GM20000 (cell line): ENCODE data around the gene TMEM164.
A peak's percentile ranks its signal among the peaks of the same experiment; 100 is the strongest.

Experiments
- DNase-seq: peaks from one replicate; pipeline ENCODE4 v3.0.0; 2012; ENCODE audit warnings: low spot score
- TF ChIP-seq, protein P1 (sequence below): IDR thresholded peaks from 2 replicates; pipeline ENCODE4 v1.5.1; 2012; ENCODE audit warnings: mild to moderate bottlenecking, control low read depth; ENCODE audit errors: extremely low read depth, missing control alignments

Gene TMEM164

DNA sequence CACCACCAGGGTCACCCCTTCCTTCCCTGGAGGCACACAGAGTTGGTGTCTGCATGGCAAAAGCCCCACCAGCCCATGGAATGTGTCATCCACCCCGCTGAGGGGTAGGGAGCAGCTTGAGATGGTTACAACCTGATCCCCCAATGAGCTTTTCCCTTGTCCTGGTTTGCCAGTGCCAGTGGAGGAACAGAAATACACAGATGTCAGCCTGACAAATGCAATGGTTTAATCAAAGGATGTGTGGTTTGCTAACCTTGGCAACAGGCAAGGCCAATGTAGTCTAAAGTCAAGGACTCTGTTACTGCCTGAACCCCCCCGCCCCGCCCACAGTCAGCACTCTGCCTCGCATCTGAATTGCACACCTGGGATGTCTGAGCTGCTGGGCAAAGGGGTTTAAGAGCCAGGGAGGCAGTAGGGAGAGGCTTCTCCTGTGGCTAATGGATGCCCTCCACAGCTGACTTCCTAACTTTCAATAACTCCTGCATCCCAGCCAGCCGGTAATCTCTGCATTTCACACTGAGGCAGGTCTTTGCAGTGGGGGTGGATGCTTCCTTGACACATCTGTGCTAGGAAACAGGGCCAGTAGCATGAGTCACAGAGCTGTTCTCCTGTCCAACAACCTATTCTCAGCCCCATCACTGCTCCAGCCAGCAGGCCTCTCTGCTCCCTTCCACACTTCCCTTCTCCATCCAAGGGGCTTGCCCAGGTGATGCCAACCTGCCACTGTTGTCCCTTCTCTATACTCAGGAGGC lies 177.4 kb downstream of the TMEM164 start:
- no peak for DNase-seq
- TF ChIP-seq, protein P1, sequence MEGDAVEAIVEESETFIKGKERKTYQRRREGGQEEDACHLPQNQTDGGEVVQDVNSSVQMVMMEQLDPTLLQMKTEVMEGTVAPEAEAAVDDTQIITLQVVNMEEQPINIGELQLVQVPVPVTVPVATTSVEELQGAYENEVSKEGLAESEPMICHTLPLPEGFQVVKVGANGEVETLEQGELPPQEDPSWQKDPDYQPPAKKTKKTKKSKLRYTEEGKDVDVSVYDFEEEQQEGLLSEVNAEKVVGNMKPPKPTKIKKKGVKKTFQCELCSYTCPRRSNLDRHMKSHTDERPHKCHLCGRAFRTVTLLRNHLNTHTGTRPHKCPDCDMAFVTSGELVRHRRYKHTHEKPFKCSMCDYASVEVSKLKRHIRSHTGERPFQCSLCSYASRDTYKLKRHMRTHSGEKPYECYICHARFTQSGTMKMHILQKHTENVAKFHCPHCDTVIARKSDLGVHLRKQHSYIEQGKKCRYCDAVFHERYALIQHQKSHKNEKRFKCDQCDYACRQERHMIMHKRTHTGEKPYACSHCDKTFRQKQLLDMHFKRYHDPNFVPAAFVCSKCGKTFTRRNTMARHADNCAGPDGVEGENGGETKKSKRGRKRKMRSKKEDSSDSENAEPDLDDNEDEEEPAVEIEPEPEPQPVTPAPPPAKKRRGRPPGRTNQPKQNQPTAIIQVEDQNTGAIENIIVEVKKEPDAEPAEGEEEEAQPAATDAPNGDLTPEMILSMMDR, result no peak

DNA sequence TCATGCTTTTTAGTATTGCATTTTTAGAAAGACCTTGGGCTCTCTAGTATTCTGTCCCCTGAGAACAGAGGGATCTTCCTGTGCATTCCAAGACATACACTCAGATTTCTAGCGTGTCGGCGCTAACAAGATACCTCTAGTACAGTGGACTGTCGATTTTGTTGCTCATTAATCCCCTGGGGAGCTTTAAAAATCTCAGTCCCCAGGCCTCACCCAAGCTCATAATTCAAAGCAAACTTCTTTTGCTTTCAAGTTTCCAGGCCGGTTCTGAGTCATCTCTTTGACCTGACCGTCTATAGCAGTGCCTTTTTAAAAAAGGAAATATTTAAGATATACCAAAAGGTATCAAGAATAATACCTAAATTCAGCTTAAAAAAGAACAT lies 178.0 kb downstream of the TMEM164 start:
- peak; percentile 15 for DNase-seq
- TF ChIP-seq, protein P1, result no peak

DNA sequence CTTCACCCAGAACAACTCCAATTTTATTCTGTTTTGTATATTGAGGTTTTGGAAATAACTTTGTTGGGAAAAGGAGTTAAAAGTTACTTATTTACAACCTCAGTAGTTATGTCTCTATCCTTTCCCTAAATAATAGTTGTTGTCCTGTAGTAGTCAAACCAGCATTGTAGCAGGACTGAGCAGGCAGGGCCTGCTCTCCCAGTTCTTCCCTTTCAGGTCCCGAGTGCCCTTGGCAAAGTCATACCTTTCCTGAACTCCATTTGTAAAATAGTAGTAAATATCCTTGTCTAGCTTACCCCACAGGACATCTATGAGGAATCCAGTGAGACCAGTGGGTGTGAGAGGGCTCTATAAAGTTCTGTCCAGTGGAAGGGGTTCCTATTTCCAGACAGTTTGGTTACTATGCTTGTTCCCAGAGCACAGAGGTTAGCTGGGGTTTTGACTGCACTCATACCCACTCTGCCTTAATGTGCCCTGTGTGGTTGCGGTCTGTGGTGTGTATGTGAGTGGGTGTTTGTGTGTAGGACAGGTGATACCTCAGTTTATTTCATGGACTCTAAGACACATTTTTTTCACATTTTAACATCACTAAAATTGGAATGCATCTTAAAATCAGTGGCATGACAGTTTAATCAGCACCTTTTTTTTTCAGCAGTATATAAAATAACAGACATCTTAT lies 178.7 kb downstream of the TMEM164 start:
- TF ChIP-seq, protein P1, result no peak
- DNase-seq, result no peak

DNA sequence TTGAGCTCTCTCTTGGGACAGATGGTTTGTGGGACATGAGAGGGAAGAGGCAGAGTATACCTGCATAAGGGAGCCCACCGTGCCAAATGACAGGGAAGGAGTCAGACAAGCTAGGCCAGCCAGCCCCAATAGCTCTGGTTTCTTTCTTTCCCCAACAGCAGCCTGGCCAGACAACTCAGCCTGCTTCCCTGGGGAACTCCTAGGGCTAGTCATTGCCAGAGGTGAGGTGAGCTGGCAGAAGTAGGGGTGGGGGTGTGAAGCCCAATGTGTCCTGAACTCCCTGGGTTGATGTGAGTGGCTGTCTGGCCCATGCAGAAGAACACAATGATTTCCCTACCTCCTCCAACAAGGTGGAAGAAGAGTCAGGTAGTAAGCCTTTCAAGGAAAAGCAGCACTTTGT lies 179.4 kb downstream of the TMEM164 start:
- TF ChIP-seq, protein P1, result no peak
- DNase-seq, result no peak

DNA sequence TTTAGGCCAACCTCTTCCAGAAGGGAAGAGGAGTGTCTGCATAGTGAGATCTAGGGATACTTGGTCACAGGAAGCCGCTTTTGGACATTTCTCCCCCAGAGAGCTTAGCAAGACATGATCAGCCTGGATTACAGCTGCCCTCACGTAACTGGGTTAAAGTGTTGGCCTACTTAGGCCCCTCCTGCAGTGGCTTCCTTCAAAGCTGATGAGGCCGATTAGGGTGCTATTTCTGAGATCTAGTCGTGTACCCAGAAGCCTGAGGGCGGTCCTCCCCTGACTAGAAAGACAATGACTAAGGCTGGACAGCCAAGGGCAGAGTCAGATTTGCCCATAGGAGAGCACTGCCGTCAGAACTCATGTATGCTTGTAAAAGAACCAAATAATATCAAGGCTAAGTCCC lies 180.0 kb downstream of the TMEM164 start:
- DNase-seq, result no peak
- TF ChIP-seq, protein P1, result no peak

DNA sequence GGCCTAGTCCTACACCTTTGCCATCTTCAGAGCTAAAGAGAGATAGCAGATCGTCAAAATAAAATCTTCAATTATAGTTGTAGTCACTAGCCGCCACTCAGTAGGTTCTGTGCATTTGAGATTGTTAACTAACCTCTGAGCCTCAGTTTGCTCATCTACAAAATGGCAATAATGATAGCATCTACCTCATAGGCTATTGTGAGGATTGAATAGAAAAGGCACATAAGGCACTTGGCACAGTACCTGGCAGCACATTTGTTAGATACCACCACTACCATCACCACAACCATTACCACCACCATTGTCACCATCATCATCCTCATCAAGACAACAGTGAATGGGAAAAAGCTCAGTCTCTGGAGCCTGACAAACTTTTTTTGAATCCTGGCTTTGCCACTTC lies 180.4 kb downstream of the TMEM164 start:
- DNase-seq, result no peak
- TF ChIP-seq, protein P1, result no peak
